Measurements from ENCODE around the gene TMEFF1. TPM values are rescaled to one million over a fixed set of nuclear protein-coding genes. Genes with fewer than 3 reads are reported as not detected.

The TMEFF1 gene
- total and polyA plus RNA-seq, 2 of the 8 experiments (the other 6 are each of a cell fraction or from before 2014, with no cell fraction given) = 13.5 to 68.2 TPM

DNA sequence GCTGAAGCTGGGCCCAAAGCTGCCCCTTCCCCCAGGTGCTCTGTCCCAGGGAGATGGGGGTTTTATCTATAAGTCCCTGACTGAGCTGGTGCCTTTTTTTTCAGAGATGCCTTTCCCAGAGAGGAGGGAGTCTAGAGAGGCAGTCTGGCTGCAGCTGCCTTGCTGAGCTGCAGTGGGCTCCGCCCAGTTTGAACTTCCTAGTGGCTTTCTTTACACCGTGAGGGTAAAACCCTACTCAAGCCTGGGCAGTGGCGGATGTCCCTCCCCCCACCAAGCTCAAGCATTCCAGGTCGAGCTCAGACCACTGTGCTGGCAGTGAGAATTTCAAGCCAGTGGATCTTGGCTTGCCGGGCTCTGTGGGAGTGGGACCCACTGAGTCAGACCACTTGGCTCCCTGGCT is 146.2 kb downstream of the TMEFF1 start:
- Histone ChIP-seq H3K23me2 (ENCODE audit: low read depth, low read length) (no peaks in the 10 kb centered on the region), H3K56ac (replicated peaks; ENCODE audit: insufficient read length, low read depth, low read length) (no peak overlapping the region), H3K27ac (ENCODE audit: low read depth, low read length) (no peak overlapping the region), H4K20me1 (replicated peaks in 1 of 2; ENCODE audit: control insufficient read depth in 1 of 2, insufficient read depth in 2 of 2, low read length in 2 of 2) (no peaks in the 10 kb centered on the region), H3K79me1 (ENCODE audit: low read depth, low read length) (no peaks in the 10 kb centered on the region), H3K18ac (ENCODE audit: extremely low read depth, low read length) (no peak overlapping the region), H3K14ac (ENCODE audit: insufficient read length) (no peak overlapping the region), H2AFZ (ENCODE audit: low read length) (peak overlapping the region; percentile 92), H3K27me3 (replicated peaks in 1 of 4; ENCODE audit: control insufficient read depth in 3 of 4, extremely low read depth in 1 of 4, insufficient read depth in 3 of 4, low read length in 3 of 4) (no peaks in the 10 kb centered on the region), H2AK5ac (ENCODE audit: low read depth, low read length) (no peak overlapping the region), H2BK15ac (ENCODE audit: low read length) (no peak overlapping the region; the same call in 1 of the 2 replicates), H2BK12ac (ENCODE audit: low read depth, low read length) (no peak overlapping the region), H3K4me2 (ENCODE audit: insufficient read depth in 1 of 2, low read depth in 2 of 2, low read length in 2 of 2) (no peak overlapping the region), H2BK5ac (ENCODE audit: low read depth, low read length) (no peak overlapping the region), H3K9ac (replicated peaks in 1 of 4; ENCODE audit: extremely low read depth in 1 of 4, low read depth in 3 of 4, low read length in 3 of 4) (no peak overlapping the region), H3K23ac (ENCODE audit: insufficient read length) (no peak overlapping the region), H2BK120ac (replicated peaks; ENCODE audit: low read depth, low read length) (no peak overlapping the region), H4K8ac (ENCODE audit: extremely low read depth, insufficient read depth, low read length) (peak overlapping the region; percentile 25; the same call in 1 of the 2 replicates), H4K5ac (ENCODE audit: insufficient read length, low read depth, low read length) (no peak overlapping the region), H3K9me3 (ENCODE audit: insufficient read depth in 2 of 2, low read depth in 1 of 2, low read length in 1 of 2) (no peaks in the 10 kb centered on the region), H3K36me3 (ENCODE audit: control insufficient read depth in 2 of 4, insufficient read depth in 4 of 4, low read length in 3 of 4) (no peaks in the 10 kb centered on the region), H3K79me2 (ENCODE audit: control insufficient read depth in 1 of 2, insufficient read depth in 2 of 2, low read length in 2 of 2) (no peaks in the 10 kb centered on the region), H3K4me3 (ENCODE audit: extremely low read depth in 1 of 4, insufficient read depth in 2 of 4, low read depth in 3 of 4, low read length in 4 of 4) (no peak overlapping the region), H3K4me1 (replicated peaks in 1 of 4; ENCODE audit: control insufficient read depth in 3 of 4, insufficient read depth in 4 of 4, low read length in 3 of 4) (no peaks in the 10 kb centered on the region), H3K4ac (replicated peaks; ENCODE audit: insufficient read length, low read depth, low read length) (no peak overlapping the region), H4K91ac (replicated peaks; ENCODE audit: insufficient read length, low read length) (no peak overlapping the region), H2BK20ac (ENCODE audit: low read length) (no peak overlapping the region)
- 73% methylated on average over 5 of the region's 5 CpGs; no CpG with 5 or more reads in 1 of the 2 experiments for WGBS, 2 experiments (ENCODE audit: extremely low coverage in 1 of 2, insufficient coverage in 1 of 2, insufficient read length in 1 of 2, insufficient replicate concordance in 2 of 2, low coverage in 1 of 2, low lambda C conversion rate in 2 of 2, missing lambda C conversion rate in 1 of 2)
- DNase-seq (ENCODE audit: low read depth in 1 of 2, low spot score in 2 of 2) = no peak
- ChIA-PET CTCF (ENCODE audit: partially characterized antibody) (interaction anchor here (0.9 to 4.0 kb wide), 5 partner anchors 9 to 693 kb away, joined by 3 to 31 read pairs (median 4); no protein-coding TSS in a partner anchor), POLR2A (ENCODE audit: partially characterized antibody) (interaction anchor here (1.9 kb wide), 1 partner anchor 18 kb away, joined by 4 read pairs; no protein-coding TSS in a partner anchor)
- no peak for FAIRE-seq
- TF ChIP-seq POLR2A (IDR thresholded peaks at IDR 0.05; ENCODE audit: control extremely low read depth in 1 of 2, low read depth in 2 of 2, low read length in 2 of 2) = no peak
- TF ChIP-seq BACH1 (IDR thresholded peaks at IDR 0.05; ENCODE audit: low read length) = no peak
- TF ChIP-seq BCL11A (IDR thresholded peaks at IDR 0.05; ENCODE audit: low read depth in 2 of 2, low read length in 2 of 2) = no peak
- TF ChIP-seq, protein P1, sequence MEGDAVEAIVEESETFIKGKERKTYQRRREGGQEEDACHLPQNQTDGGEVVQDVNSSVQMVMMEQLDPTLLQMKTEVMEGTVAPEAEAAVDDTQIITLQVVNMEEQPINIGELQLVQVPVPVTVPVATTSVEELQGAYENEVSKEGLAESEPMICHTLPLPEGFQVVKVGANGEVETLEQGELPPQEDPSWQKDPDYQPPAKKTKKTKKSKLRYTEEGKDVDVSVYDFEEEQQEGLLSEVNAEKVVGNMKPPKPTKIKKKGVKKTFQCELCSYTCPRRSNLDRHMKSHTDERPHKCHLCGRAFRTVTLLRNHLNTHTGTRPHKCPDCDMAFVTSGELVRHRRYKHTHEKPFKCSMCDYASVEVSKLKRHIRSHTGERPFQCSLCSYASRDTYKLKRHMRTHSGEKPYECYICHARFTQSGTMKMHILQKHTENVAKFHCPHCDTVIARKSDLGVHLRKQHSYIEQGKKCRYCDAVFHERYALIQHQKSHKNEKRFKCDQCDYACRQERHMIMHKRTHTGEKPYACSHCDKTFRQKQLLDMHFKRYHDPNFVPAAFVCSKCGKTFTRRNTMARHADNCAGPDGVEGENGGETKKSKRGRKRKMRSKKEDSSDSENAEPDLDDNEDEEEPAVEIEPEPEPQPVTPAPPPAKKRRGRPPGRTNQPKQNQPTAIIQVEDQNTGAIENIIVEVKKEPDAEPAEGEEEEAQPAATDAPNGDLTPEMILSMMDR (IDR thresholded peaks at IDR 0.05; ENCODE audit: control extremely low read depth in 1 of 3, insufficient read depth in 1 of 3, low read depth in 1 of 3, low read length in 3 of 3) = no peak
